ACC112 (cell line): ENCODE data around the gene CAND2.
A peak's percentile ranks its signal among the peaks of the same experiment; 100 is the strongest.

Experiments used
- H2AFZ ChIP-seq: fragments of 200-600 bp; sonication (generic); one replicate; pipeline ENCODE4 v1.6.0; 2017; ENCODE audit warnings: antibody characterized with exemption, low read length; ENCODE audit not compliant: unreplicated experiment
- H3K27ac ChIP-seq: fragments of 200-600 bp; sonication (generic); 2 replicates; pipeline ENCODE4 v1.5.1; 2014; ENCODE audit warnings: low read depth, mild to moderate bottlenecking, antibody characterized with exemption, low read length, moderate library complexity
- H3K27me3 ChIP-seq: fragments of 200-600 bp; sonication (generic); 2 replicates; pipeline ENCODE4 v1.6.1; 2014; ENCODE audit warnings: mild to moderate bottlenecking, antibody characterized with exemption, low read length, moderate library complexity, mixed read lengths; ENCODE audit not compliant: insufficient read depth
- H3K36me3 ChIP-seq: fragments of 200-600 bp; sonication (generic); 2 replicates; pipeline ENCODE4 v1.6.1; 2016; ENCODE audit warnings: mild to moderate bottlenecking, antibody characterized with exemption, low read length, moderate library complexity, mixed read lengths; ENCODE audit not compliant: insufficient read depth
- H3K4me1 ChIP-seq: fragments of 200-600 bp; sonication (generic); one replicate; pipeline ENCODE4 v1.6.1; 2016; ENCODE audit warnings: low read length, mixed read lengths; ENCODE audit not compliant: insufficient read depth, unreplicated experiment, control insufficient read depth
- H3K4me3 ChIP-seq: fragments of 200-600 bp; sonication (generic); 2 replicates; pipeline ENCODE4 v1.5.1; 2014; ENCODE audit warnings: mild to moderate bottlenecking, low read depth, low read length
- H3K79me2 ChIP-seq: fragments of 200-600 bp; sonication (generic); one replicate; pipeline ENCODE4 v1.6.0; 2016; ENCODE audit warnings: low read length; ENCODE audit not compliant: control insufficient read depth, unreplicated experiment, insufficient read depth

The CAND2 gene

DNA sequence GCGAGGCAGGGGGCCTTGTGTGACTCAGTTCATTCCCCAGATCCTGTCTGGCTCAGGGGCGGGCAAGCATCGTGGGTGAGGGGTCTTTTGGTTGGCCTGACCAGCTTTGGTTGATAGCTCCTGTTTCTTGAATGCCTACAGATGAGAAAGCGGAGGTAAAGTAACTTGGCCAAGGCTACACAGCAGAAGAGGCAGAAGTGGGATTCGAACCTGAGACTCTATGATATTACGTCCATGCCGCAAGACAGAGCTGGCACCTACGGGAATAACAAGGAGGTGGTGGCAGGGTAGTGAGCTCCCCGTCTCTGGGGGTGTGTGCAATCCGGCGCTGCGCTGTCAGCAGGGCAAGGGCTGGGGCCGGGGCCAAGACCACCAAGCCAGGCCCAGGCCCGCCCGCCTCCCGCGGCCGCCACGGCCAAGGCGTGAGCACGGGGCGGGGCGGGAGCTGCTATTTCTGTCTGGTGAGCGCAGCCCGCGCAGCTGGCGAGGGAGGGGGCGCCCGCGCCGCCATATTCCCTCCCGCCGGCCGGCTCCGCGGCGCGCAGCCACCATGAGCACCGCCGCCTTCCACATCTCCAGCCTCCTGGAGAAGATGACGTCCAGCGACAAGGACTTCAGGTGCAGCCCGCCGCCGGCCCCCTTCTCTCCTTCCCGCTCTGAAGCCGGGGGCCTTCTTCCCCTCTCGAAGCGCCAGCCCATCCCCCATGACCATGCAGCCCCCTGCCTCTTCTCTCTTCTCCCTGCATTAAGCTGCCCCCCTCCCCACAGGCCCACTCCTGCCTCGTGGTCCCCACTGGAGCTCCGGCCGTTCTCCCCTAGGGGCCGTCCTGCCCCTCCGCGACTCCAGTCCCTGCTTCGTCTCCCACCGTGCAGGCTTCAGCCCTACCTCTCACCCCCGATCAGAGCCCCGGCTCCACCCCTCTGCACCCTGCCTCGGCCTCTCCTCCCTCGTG, at the start of gene CAND2:
TSS of gene CAND2 (plus strand) at position 510 of the 953 bp plus-strand sequence. CDS start at position 551, 41 bp downstream.
- Histone ChIP-seq H3K27ac (no peak within 1 kb of the TSS), H3K36me3 (no peaks in the 10 kb centered on the region), H3K4me3 (peak within 1 kb of the TSS; percentile 83), H3K4me1 (peaks cover 5% of the 10 kb centered on the region), H2AFZ (peak within 1 kb of the TSS; percentile 86), H3K79me2 (no peaks in the 10 kb centered on the region), H3K27me3 (no peaks in the 10 kb centered on the region)

DNA sequence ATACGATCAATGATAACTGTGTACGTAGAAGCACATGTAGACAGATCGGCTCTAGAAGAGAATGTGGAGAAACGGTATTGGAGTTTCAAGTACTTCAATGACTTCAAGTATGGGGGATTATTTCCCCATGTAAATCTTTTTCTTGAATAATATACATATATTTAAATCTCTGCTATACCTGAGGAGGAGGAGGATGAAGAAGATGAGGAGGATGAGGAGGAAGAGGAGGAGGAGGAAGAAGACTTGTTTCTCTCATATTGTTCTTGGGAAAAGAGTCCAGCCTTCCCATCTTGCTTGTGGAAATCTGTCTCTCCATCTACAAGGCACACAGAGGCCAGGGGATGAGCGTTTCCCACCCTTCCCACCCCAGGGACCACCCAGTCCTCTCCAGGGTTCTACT, 48.0 kb upstream of the CAND2 start:
- Histone ChIP-seq H3K27ac (no peak overlapping the region), H3K4me3 (no peak overlapping the region), H3K4me1 (peaks cover 23% of the 10 kb centered on the region), H2AFZ (no peak overlapping the region), H3K27me3 (no peaks in the 10 kb centered on the region), H3K79me2 (no peaks in the 10 kb centered on the region), H3K36me3 (no peaks in the 10 kb centered on the region)

- peak overlapping the region; percentile 82 for H3K27ac ChIP-seq
- peak overlapping the region; percentile 36 for H2AFZ ChIP-seq
- H3K79me2 ChIP-seq = no peaks in the 10 kb centered on the region
- H3K4me1 ChIP-seq = peaks cover 26% of the 10 kb centered on the region
- no peak overlapping the region for H3K4me3 ChIP-seq
- no peaks in the 10 kb centered on the region for H3K27me3 ChIP-seq
- H3K36me3 ChIP-seq = no peaks in the 10 kb centered on the region
Measured at GRCh38 chr3:12750223-12750622, 46.3 kb upstream of the CAND2 start.

GRCh38 chr3:12750658-12751071, 45.8 kb upstream of the CAND2 start:
- Histone ChIP-seq H3K27ac (peak overlapping the region; percentile 82), H3K4me1 (peaks cover 26% of the 10 kb centered on the region), H3K79me2 (no peaks in the 10 kb centered on the region), H3K36me3 (no peaks in the 10 kb centered on the region), H2AFZ (peak overlapping the region; percentile 36), H3K4me3 (no peak overlapping the region), H3K27me3 (no peaks in the 10 kb centered on the region)

DNA sequence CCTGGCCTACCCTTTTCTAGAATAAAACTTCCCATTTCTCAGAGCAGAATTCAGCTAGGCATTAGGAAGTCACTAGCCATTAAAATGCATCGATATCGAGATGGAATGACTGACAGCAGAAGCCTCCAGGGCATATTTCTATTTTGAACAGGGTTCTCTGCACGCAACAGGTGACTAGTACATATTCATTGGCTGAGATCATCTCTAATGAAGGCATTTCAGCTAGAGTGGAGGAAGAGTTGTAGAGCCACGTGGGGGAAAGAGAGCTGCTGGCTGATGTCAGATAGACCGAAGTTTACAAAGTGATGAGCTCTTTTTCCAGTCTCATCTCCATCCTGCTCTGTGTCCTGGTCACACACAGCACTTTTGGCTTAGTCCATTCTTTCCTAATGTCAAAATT, 44.9 kb upstream of the CAND2 start:
- H3K27ac ChIP-seq = no peak overlapping the region
- H3K4me3 ChIP-seq = no peak overlapping the region
- H3K4me1 ChIP-seq = peaks cover 26% of the 10 kb centered on the region
- no peaks in the 10 kb centered on the region for H3K79me2 ChIP-seq
- H3K27me3 ChIP-seq = no peaks in the 10 kb centered on the region
- no peak overlapping the region for H2AFZ ChIP-seq
- no peaks in the 10 kb centered on the region for H3K36me3 ChIP-seq

DNA sequence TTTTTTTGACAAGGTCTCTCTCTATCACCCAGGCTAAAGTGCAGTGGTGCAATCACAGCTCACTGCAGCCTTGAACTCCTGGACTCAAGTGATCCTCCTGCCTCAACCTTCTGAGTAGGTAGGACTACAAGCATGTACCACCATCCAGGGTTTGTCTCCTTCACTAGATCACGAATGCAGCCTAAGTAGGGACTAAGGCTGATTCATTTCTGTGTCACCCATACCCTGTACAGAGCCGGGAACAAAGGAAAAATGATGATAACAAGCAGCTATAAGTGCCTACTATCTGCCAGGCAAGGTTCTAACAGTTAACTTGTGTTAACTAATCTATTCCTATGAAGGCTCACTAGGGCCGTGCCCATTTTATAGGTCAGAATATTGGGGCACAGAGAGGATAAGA, 44.4 kb upstream of the CAND2 start:
- Histone ChIP-seq H3K79me2 (no peaks in the 10 kb centered on the region), H3K36me3 (no peaks in the 10 kb centered on the region), H3K4me1 (peaks cover 26% of the 10 kb centered on the region), H3K27ac (no peak overlapping the region), H3K4me3 (no peak overlapping the region), H3K27me3 (no peaks in the 10 kb centered on the region), H2AFZ (no peak overlapping the region)

DNA sequence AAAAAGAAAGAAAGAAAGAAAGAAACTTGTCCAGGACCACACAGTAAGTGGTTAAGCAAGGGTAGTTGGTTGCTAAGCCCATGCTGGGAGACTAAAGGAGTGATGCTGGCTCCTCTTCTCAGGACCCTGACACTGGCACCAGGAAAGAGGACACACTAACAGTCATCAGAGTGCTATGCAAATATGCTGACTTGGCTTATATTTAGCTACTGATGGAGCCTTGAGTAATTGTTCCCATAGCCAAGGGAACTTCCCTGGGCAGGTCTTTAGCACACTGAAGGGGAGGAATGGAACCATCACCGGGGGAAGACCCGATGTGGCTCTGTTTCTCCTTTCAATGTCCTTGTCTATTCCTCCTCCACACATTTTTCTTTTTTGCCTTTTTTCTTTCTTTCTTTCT, 43.7 kb upstream of the CAND2 start:
- no peaks in the 10 kb centered on the region for H3K36me3 ChIP-seq
- no peak overlapping the region for H2AFZ ChIP-seq
- H3K4me3 ChIP-seq = no peak overlapping the region
- no peak overlapping the region for H3K27ac ChIP-seq
- H3K79me2 ChIP-seq = no peaks in the 10 kb centered on the region
- no peaks in the 10 kb centered on the region for H3K27me3 ChIP-seq
- peaks cover 26% of the 10 kb centered on the region for H3K4me1 ChIP-seq

DNA sequence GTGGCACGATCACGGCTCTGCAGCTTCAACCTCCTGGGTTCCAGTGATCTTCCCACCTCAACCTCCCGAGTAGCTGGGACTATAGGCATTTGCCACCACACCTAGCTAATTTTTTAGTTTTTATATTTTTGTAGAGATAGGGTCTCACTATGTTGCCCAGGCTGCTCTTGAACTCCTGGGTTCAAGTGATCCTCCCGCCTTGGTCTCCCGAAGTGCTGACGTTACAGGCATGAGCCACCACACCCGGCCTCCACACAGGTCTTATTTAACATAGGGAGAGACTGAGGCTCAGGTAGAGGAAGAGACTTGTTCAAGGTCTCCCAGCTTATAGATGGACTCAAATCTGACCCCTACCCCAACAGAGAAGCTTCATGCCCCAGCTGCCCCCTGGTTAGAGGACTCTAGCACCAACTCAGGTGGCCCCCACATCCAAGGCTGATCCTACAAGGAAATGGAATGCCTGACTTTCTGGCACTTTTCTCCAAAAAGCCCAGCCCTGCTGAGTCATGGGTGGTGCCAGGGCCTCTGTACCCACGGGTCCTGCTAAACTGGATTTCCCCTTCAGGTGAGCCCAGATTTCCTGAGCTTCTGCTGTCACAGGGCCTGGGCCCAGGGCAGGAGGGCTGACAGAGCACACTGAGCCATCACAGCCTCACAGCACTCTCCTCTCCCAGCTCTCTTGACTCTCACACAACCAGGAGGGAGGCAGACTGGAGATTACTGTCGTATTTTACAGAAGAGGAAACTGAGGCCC, 43.0 kb upstream of the CAND2 start:
- peaks cover 31% of the 10 kb centered on the region for H3K4me1 ChIP-seq
- H2AFZ ChIP-seq = no peak overlapping the region
- H3K27me3 ChIP-seq = no peaks in the 10 kb centered on the region
- H3K27ac ChIP-seq = no peak overlapping the region
- no peaks in the 10 kb centered on the region for H3K36me3 ChIP-seq
- H3K4me3 ChIP-seq = no peak overlapping the region
- H3K79me2 ChIP-seq = no peaks in the 10 kb centered on the region

DNA sequence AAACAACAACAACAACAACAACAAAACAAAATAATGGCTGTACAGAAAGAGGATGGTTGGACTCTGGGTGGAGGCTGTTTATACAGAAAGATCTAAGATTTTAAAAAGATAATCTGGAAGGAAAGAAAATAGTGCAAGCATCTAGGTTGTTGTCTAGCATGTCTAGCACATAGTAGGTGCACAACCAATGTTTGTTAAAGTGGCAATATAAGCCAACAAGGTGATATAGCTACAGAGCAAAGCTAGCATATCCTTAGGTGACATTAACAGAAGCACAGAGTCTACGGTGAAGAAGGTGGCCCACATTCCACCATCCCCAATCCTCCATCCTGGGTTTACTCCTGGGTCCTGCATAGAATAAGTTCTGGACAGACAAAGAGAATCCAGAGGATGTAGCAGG, 42.2 kb upstream of the CAND2 start:
- no peaks in the 10 kb centered on the region for H3K36me3 ChIP-seq
- no peak overlapping the region for H2AFZ ChIP-seq
- no peaks in the 10 kb centered on the region for H3K27me3 ChIP-seq
- H3K79me2 ChIP-seq = no peaks in the 10 kb centered on the region
- no peak overlapping the region for H3K27ac ChIP-seq
- peaks cover 39% of the 10 kb centered on the region for H3K4me1 ChIP-seq
- H3K4me3 ChIP-seq = no peak overlapping the region

DNA sequence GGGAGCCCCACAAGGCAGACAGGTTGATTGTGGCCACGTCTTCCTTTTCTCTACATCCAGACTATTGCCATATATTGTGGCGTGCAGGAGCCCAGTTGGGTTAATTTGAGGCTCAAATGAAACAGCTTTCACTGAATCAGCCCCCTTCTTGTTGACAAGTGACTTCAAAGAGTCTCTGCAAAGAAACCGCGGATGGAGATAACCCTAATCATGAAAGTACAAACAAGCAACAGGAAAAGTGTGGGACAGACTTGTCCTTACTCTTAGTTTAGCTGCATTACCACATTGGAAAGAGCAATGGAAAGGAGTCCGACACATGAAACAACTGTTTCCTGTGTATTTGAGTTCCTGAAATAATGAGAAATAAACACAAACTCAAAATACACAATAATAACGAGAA, 40.7 kb upstream of the CAND2 start:
- H3K4me1 ChIP-seq = peaks cover 32% of the 10 kb centered on the region
- H3K27ac ChIP-seq = no peak overlapping the region
- H3K27me3 ChIP-seq = no peaks in the 10 kb centered on the region
- no peak overlapping the region for H2AFZ ChIP-seq
- H3K79me2 ChIP-seq = no peaks in the 10 kb centered on the region
- no peak overlapping the region for H3K4me3 ChIP-seq
- no peaks in the 10 kb centered on the region for H3K36me3 ChIP-seq
